GM04504 (cell line): ENCODE data around the gene PARP4.
"Not testable (repeated sequence)": the region's sequence is repeated elsewhere in the genome, so short reads cannot be mapped to it uniquely, and the experiment has no call there.

Source experiments
- DNase-seq: peaks from one replicate; pipeline ENCODE4 v3.0.0-alpha.2; 2012; ENCODE audit warnings: low read depth

The PARP4 gene

DNA sequence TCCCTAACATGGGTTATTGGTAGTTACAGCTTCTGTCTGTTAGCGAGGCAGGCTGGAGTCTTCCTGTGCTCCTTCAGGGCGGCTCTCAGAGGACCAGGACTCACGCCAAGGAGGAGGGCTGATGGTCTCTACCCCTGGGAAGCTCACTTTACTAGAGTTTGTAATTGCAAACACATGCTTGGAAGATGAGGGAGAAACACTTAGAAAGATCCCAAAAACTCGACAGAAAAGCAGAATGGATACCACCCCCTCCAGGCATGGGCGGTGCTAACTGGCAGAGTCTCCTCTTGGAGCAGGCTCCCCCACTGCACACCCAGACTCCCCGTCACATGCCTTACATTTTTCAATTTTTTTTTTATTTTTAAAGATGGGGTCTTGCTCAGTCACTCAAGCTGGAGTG, 62.0 kb downstream of the PARP4 start:
- peak; percentile 72 for DNase-seq

DNA sequence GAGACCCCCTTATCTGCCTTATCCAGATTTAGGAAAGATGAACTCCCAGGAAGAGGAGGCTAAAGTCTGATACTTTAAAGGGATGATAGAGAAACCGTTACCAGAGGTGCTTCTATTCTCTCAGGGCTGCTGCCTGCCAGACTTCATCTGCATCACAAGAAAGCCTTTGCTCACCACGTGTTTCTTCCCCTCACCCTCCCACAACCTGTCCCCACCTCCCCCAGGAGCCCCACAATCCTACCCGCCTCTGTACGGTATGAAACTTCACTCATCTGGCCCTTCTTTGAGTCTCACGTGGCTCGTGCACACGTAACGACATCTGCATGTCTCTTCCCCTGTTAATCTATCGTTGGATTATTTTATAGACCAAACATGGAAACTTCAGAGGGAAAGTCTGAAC, 67.7 kb downstream of the PARP4 start:
- DNase-seq, result not testable (repeated sequence)

DNA sequence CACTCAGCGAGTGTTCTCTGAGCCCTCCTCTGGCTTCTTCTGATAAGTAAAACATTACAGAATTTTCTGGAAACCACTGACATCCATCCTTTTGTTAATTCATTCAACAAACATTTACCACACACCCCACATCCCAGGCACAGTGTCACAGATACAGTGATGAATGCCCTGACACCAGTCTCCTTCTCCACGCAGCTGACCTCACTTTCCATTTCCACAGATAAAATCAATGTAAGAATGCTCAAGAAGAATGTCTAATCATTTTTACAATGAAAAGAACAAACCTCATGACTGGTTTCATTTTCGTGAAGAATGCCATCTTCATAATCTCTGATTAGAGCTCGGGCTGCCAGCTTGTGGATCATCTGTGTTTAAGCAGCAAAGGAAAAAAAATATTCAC, 69.2 kb downstream of the PARP4 start:
- DNase-seq, result no peak

DNA sequence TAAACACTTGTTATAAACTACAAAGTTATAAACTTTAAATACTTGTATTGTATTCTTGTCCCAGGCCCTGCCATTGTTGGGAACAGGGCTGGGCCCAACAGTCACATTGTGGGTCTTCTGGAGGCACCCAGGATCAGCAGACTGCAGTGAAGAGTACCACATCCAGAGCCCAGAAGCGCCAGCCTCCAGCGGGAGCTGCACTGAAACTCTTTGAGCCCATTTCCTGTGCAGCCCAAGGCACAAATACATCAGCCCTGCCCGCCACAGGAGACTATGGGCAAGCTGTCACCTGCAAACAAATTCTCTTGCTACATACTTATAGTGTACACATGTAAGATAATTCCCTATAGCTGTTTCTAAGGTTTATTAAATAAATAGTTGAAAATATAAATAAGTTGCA, 86.5 kb downstream of the PARP4 start:
- not testable (repeated sequence) for DNase-seq

DNA sequence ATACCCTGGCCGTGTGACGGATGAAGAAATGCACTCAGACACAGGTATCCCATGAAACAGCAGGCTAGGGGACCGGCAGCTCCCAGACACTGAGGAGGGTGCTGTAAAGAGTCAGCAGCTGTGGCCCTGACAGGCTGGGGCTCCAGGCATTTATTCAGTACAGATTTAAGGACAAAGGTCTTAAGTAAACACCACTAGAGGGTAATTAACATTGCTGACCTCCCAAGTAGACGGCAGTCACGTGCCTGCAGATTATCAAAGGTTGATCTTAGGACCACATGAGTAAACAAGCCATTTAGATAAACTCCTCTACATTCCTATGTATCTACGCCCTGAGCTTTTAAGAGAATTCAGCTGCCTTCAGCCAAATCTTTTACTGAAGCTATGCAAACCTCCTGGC, 92.9 kb downstream of the PARP4 start:
- not testable (repeated sequence) for DNase-seq

DNA sequence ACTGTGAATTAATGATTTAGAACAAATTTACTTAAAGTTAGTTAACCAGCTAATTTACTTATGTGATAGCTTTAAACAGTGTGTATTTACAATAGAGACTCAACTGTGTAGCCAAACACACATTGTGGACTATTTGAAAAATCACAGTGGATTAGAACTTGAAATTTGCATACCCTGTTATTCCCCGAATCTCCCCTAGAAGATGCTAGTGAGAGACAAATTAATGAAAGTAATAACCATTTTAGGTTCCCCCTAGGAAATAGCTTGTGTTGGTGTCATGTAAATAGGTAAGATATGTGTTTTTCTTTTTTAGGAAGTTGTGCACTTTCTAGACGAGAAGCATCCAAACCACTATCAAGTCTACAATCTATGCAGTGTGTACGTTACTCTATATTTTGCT, 104.7 kb downstream of the PARP4 start:
- DNase-seq, result no peak

DNA sequence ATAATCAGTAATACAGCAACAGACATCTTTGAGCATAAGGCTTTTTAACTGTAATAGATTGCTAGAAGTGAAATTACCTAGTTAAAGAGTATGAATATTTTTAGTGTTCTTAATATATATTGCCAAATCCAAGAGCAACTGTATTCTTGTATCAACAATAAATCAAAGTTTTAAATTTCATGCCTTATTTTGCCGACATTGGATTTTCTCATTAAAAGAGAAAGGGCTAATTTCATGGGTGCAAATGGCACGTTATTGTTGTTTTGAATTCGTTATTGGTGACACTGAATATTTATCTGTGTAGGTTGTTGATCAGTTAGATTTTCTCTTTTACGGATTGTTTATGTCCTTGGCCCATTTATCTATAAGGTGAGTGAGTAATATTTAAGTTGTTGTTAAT, 106.1 kb downstream of the PARP4 start:
- DNase-seq, result no peak

DNA sequence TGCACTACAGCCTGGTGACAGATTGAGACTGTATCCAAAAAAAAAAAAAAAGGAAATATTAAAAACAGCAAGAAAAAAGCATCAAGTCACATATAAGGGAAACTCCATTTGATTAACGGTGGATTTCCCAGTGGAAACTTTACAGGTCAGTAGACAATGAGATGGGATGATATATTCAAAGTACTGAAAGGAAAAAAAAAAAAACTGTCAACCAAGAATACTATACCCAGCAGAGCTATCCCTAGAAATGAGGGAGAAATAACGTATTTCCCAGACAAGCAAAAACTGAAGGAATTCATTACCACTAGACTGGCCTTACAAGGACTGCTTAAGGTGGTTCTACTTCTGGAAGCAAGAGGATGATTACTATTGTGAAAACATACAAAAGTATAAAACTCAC, 115.8 kb downstream of the PARP4 start:
- no peak for DNase-seq

DNA sequence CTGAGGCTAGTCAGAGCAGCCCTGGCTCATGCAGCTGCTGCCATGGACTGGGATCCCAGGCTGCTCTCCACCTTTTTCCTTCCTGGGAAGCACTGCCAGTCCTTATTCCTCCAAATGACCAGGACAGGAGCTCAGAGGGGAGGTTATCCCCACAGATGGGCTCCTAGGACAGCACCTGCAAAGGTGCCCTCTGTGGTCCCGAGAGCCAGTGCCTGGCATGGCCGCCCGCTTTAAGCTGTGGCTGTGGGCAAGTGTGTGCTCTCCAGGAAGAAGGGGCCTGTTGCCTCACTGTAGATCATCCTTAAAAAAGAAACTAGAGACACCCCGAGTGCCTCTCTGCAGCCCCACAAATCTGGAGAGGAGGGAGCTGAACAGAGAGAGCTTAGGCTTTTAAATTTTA, 119.6 kb downstream of the PARP4 start:
- DNase-seq, result no peak

DNA sequence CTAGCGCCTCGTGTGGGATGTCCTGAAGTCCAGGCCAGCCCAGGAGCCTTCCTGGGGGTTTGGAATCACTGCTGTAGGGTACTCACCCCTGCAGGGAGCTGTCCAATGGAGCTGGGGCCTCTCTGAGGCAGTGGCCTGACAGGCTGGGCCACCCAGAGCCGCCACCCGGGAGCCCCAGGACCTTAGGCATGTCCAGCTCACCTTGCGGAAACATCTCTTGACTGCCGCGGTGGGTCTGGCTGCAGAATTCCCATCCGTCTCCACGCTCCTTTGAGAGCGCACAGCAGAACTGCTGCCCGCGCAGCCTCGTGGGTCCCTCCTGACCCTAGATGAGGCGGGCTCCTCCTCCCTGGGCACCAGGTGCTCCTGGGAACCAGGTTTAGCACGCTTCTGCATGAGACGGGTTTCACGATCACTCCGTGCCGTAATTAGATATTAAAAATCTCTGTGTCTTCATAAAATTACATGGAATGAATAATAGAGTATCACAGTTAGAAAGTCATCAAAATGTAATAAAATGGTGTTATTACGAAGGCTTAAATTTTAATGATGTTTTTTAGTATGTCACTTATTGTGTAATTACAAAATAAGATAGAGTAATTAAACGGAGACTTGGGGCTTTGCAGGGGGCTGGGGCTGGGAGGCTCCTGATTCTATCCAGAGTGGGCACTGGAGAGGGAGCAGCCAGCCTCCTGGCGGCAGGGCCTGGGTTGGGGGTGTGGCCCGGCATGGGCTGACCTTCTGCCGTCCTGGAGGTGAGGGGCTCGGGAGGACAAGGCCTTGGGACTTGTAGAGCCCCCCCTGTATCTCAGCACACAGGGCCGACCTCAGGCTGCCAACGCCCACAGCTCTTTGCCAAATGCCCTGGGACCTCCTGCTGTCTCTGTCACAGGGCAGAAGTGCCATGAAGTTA, 120.6 kb downstream of the PARP4 start:
- DNase-seq, result not testable (repeated sequence)

DNA sequence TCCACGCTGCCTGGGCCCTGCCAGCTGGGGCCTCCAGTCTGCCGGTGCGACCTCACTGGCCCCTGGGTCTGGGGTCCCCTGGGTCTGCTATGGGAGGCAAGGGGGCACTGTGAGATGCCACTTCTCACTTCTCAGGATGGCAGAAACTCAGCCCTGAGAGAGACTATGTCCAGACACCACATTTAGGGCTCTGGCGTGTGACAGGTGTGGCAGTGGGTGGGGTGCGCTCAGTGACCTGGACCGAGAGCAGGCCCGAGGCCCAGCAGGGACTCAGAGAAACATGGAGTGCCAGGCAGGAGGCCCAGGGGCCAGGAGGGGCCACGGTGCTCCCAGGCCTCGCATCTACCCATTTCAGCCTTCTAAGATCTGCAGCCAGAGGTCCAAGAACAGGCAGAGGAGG, 121.8 kb downstream of the PARP4 start:
- not testable (repeated sequence) for DNase-seq

DNA sequence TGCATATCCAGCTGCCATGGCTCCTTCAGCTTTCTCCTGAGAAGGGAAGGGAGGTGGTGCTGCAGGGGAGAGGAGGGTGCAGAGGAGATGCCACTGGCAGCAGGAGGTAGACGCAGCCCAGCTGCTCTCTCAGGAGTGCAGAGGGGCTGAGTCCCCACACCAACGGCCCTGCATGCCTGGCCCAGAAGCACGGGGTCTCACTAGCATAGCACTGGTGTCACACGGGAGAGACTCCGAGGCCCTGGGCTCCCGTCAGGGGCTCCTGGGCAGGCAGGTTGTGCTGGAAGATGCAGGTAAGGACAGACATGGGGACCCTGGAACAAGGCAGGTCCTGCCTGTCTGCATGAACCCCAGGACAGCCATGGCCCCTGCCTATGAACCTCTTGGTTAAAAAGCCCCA, 123.1 kb downstream of the PARP4 start:
- DNase-seq, result no peak

DNA sequence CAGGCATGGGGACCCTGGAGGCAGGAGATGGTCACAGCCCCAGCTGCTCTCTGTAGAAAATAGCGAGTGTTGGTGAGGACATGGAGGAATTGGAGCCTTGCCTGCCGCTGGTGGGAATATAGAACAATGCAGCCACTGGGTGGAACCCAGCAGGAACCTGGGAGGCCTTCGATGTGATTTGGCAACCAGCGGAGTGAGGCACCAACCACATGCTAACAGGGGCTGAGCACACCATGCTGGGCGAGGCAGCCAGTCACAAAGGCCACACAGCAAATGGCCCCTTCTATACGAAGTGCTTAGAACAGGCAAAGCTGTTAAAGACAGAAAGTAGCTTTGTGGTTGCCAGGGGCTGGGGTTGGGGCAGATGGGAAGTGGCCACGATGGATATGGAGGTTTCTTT, 123.8 kb downstream of the PARP4 start:
- DNase-seq, result not testable (repeated sequence)

DNA sequence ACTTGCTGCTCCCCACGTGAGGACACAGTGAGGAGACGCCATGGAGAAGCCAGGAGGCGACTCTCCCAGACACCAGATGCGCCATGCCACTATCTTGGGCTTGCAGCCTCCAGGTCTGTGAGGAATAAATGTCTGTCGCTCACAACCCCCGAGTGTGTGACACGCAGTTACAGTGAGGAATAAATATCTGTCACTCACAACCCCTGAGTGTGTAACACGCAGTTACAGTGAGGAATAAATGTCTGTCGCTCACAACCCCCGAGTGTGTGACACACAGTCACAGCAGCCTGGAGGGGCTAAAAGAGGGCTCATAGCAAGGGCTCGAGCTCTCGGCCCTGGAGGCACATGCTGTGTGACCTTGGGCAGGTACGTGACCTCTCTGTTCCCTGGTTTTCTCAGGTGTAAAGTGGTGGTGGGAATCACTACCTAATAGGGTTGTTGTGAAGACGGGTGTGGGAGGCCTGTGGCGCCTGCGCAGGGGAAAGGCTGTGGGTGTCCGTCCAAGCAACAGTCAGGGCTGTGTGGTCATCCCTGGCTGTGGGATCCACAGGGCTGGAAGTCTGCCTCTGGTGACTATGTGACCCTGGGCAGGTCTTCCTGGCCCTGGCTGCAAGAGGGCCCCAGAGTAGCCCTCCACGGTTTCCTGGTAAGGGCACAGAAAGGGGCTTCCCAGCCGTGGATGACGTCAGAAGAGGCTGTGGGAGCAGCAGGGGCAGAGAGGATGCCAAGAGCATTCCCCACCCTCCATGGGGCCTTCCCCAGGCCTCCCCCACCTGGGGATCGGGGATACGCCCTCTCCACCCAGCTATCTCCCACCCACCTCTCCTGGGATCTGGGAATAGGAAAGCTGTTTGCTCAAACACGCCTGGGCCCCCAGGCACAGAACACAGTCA, 125.5 kb downstream of the PARP4 start:
- no peak for DNase-seq

DNA sequence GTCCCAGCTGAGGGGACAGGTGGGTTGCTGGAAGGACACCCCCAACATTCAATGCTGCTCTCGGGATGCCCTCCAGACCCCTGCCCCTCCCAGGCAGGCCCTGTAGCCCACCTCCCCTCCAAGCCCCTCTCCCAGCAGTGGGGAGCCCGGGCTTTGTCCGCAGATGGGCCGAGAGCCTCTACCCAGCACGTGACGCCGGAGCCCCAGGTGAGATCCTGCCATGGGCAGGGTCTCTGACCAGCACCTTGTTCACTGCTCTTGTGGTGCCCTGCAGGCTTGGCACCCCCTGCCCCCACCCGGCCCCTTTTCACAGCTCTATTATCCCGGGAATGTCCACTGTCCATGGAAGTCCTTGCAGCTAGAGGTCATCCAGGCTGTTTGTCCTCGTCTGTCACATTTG, 126.7 kb downstream of the PARP4 start:
- no peak for DNase-seq

DNA sequence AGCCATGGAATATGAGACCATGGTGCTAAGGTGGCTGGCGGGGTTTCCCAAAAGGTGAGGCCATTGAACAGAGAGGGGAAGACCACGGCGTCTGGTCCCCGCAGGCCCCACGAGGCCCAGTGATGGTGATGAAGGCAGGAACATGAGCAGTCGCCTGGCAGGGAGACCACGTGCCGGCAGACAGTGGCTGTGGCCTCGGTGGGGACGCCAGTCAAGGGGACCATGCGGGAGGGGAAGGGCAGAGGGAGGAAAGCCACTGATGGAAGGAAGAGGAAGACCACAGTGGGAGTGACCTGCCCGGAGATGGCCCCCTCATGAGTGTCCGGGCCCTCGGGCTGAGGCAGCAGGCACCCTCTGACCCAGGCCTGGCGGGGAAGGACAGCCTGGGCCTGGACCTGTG, 127.6 kb downstream of the PARP4 start:
- not testable (repeated sequence) for DNase-seq

DNA sequence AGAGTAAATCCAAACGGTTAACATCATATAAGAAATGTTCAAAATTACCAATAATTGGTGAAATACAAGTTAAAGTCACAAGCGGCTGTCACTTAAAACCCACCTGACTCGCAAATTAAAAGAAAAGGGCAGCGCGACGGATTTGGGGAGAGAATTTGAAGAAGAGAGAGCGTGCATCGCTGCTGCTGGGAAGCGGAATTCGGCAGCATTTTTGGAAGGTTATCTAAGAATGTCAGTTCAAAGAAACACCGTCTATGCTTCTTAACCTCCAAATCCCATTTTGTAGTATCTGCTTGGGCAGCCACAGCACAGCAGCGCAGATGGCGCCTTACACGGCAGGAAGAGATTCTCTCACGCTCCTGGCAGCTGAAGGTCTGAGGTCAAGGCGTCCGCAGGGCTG, 128.5 kb downstream of the PARP4 start:
- DNase-seq, result not testable (repeated sequence)

DNA sequence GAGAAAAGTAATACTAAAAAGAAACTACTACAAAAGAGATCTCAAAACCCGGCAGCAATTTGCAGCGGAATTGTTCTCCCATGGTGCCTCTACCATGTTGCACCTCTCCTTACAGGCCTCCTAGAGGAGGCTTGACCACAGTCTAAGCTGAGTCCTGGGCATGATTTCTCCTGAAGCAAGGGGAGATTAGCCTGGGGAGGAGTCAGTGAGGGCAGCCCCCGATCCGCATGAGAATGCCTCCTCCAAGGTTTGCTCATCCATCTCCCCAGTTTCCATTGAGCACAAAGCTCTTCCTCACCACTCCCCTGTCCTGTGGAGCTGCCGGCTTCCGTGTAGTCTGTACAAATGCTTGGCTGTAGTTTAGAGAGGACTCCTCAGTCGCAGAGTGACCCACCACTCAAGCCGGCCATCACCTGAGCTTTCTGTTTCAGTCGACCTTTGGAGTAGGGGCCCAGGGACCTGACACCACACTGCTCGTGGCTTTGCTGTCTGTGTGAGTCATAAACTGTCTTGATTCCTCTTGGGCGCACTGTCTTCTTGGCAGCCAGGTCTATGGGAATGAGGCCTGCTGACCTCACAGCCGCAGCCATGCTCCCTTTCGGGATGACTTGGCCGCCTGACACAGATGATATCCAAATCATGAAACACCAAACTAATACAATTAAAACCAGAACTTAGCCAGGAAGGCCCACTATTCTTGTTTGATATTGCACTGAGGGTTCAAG, 130.9 kb downstream of the PARP4 start:
- no peak for DNase-seq

DNA sequence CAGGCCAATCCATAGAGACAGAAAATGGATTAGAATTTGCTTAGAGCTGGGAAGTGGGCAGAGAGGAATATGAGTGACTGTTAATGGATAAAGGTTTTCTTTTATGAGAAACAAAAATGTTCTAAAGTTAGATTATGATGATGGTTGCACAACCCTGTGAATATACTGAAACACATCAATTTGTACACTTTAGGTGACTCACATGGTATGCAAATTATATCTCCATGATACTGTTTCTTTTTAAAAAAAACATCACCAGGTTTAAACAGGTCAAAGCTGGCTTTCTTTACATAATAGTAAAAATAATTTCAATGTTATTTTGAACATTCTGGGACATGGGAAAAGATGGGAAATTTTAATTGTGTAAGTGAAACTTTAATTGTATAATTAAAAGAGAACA, 131.7 kb downstream of the PARP4 start:
- not testable (repeated sequence) for DNase-seq

DNA sequence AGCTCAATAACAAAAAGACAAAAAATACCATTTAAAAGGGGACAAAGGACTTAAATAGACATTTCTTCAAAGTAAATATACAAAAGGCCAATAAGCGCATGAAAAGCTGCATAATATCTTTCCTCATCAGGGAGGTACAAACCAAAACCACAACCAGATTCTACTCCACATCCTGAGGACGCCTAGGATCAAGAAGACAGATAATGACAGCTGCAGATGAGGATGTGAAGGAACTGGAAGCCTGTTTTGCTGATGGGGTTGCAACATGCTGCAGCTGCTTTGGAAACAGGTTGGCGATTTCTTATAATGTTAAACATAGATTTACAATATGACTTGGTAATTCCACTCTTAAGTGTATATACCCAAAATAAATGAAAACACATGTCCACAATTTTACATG, 132.4 kb downstream of the PARP4 start:
- DNase-seq, result not testable (repeated sequence)

DNA sequence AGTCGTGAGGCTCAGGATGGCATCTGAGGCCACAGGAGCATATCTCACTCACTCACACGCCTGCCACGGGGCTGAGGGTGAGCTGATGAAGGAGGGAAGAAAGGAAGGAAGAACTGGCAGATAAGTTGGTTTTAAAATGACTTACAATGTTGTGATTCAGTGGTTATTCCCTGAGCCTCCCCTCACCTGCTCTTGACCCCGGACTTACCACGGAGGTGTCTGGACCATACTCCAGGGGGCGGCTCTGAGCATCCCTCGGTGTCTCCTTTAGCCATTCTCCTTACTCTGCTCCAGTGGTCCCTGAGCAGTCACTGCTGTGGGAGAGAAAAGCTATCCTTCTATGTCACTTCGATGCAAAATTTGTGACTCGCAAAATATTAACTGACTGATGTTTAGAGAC, 141.3 kb downstream of the PARP4 start:
- DNase-seq, result not testable (repeated sequence)
